Panc1 (cell line): ENCODE measurements around the gene CEP95. TPM values are rescaled to one million over a fixed set of nuclear protein-coding genes. Genes with fewer than 3 reads are reported as not detected.

ENCODE experiments used
- ATAC-seq: fragments of 200-7000 bp; cut with Tn5 transposase; 2 replicates; pipeline ENCODE4 v1.9.1; 2020; ENCODE audit warnings: mild to moderate bottlenecking, moderate library complexity
- BruUV-seq: library from RNA; stranded (reverse); fragments of 400-500 nt; replicated peaks from 2 replicates; lab custom pipeline; 2021; lab: Mats Ljungman, UMichigan
- CTCF ChIA-PET: fragments of 300-600 bp; sonication (Branson Sonifier 250); formaldehyde crosslinking; loops from one replicate; lab custom pipeline; 2022; ENCODE audit warnings: antibody characterized with exemption; lab: Charles Lee
- POLR2A ChIA-PET: fragments of 300-600 bp; sonication (Branson Sonifier 250); formaldehyde crosslinking; loops from one replicate; lab custom pipeline; 2022; ENCODE audit warnings: antibody characterized with exemption; lab: Charles Lee
- DNase-seq: peaks from one replicate; pipeline ENCODE4 v3.0.0-alpha.2; 2010; ENCODE audit warnings: low read depth, low spot score
- H3K27ac ChIP-seq: 2 replicates; pipeline ENCODE4 v1.5.1; 2011; ENCODE audit warnings: mild to moderate bottlenecking, low read length, inconsistent platforms
- H3K27me3 ChIP-seq: fragments of 200-500 bp; sonication (Bioruptor generic); 2 replicates; pipeline ENCODE4 v1.6.0; 2014; ENCODE audit warnings: low read length, inconsistent platforms; ENCODE audit not compliant: control insufficient read depth, insufficient read depth
- H3K36me3 ChIP-seq: fragments of 200-500 bp; sonication (Bioruptor generic); 2 replicates; pipeline ENCODE4 v1.5.1; 2014; ENCODE audit warnings: inconsistent platforms, mild to moderate bottlenecking, low read length, moderate library complexity; ENCODE audit not compliant: control insufficient read depth, insufficient read depth
- H3K4me1 ChIP-seq: 2 replicates; pipeline ENCODE4 v1.5.1; 2011; ENCODE audit warnings: inconsistent platforms, mild to moderate bottlenecking, low read length, moderate library complexity; ENCODE audit not compliant: control insufficient read depth, insufficient read depth
- H3K4me3 ChIP-seq, 2 experiments: 2 replicates each; pipeline ENCODE4 v1.5.1; 2011 to 2012; ENCODE audit warnings: low read depth in 2 of 2, low read length in 2 of 2, mild to moderate bottlenecking in 2 of 2, inconsistent platforms in 1 of 2, moderate library complexity in 1 of 2
- H3K9me3 ChIP-seq: fragments of 200-500 bp; sonication (Bioruptor generic); 2 replicates; pipeline ENCODE4 v1.5.1; 2014; ENCODE audit warnings: low read depth, mild to moderate bottlenecking, inconsistent platforms, low read length, moderate library complexity; ENCODE audit not compliant: control insufficient read depth, insufficient read depth
- POLR2AphosphoS5 ChIP-seq: IDR thresholded peaks from 2 replicates; pipeline ENCODE4 v1.6.1; 2012; ENCODE audit warnings: mild to moderate bottlenecking, low read depth, low read length, moderate library complexity
- SIN3A ChIP-seq: IDR thresholded peaks from 2 replicates; pipeline ENCODE4 v1.6.1; 2012; ENCODE audit warnings: low read depth, mild to moderate bottlenecking, low read length, moderate library complexity, borderline replicate concordance; ENCODE audit not compliant: insufficient read depth
- TCF7L2 ChIP-seq: IDR thresholded peaks from 2 replicates; pipeline ENCODE4 v1.6.1; 2011; ENCODE audit warnings: mild to moderate bottlenecking, low read depth, low read length, inconsistent platforms
- in situ Hi-C: cut with HindIII; loops from 2 replicates; pipeline ENCODE4 v1.10.0; 2016; ENCODE audit warnings: low sequenced_read_pairs, low pct_unique_long_range_greater_than_20kb
- intact Hi-C: fragments of 100-400 bp; cut with micrococcal nuclease; formaldehyde crosslinking; loops from one replicate; pipeline ENCODE4 v1.10.0; 2022; ENCODE audit not compliant: unreplicated experiment
- total RNA-seq: library from RNA; stranded (reverse); gene quantifications from one replicate; pipeline ENCODE4 v1.2.1, GENCODE V29; 2021; ENCODE audit not compliant: unreplicated experiment
- TF ChIP-seq, protein P1 (sequence below): fragments of 450-650 bp; IDR thresholded peaks from 2 replicates; pipeline ENCODE4 v1.5.1; 2017; ENCODE audit warnings: mild to moderate bottlenecking
- TF ChIP-seq, protein P2 (sequence below), 2 experiments: IDR thresholded peaks; 2 replicates each; pipeline ENCODE4 v1.6.1; 2011 to 2012; ENCODE audit warnings: low read depth in 2 of 2, control low read depth in 1 of 2, low read length in 1 of 2, mild to moderate bottlenecking in 1 of 2, moderate library complexity in 1 of 2; ENCODE audit not compliant: insufficient read depth in 1 of 2

CEP95 gene
- total RNA-seq, 1 experiment from 2014 or later: 23.2 TPM

DNA sequence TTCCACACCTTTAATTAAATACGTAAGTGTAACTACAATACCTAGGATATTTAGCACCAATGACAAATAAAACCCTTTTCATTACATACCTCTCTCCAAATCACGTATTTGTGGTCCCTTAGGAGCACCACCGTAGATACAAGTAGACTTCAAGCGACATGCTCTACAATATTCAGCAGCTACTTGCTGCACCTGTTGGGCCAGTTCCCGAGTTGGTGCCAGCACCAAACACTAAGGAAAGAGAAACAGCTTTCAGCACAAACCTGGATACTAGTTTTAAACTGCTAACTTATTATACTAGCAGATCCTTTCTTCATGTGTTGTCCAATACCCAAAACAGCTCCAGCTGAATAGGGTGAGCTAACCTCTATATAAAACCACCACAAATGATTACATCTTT is 3.4 kb upstream of the CEP95 start:
- H3K36me3 ChIP-seq: peaks cover 83% of the 10 kb centered on the region
- H3K27ac ChIP-seq: no peak overlapping the region
- ChIA-PET CTCF (no interaction called here), POLR2A (no interaction called here)
- no peak for DNase-seq
- no peak for TF ChIP-seq TCF7L2
- TF ChIP-seq, protein P1, sequence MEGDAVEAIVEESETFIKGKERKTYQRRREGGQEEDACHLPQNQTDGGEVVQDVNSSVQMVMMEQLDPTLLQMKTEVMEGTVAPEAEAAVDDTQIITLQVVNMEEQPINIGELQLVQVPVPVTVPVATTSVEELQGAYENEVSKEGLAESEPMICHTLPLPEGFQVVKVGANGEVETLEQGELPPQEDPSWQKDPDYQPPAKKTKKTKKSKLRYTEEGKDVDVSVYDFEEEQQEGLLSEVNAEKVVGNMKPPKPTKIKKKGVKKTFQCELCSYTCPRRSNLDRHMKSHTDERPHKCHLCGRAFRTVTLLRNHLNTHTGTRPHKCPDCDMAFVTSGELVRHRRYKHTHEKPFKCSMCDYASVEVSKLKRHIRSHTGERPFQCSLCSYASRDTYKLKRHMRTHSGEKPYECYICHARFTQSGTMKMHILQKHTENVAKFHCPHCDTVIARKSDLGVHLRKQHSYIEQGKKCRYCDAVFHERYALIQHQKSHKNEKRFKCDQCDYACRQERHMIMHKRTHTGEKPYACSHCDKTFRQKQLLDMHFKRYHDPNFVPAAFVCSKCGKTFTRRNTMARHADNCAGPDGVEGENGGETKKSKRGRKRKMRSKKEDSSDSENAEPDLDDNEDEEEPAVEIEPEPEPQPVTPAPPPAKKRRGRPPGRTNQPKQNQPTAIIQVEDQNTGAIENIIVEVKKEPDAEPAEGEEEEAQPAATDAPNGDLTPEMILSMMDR: no peak
- TF ChIP-seq, protein P2, sequence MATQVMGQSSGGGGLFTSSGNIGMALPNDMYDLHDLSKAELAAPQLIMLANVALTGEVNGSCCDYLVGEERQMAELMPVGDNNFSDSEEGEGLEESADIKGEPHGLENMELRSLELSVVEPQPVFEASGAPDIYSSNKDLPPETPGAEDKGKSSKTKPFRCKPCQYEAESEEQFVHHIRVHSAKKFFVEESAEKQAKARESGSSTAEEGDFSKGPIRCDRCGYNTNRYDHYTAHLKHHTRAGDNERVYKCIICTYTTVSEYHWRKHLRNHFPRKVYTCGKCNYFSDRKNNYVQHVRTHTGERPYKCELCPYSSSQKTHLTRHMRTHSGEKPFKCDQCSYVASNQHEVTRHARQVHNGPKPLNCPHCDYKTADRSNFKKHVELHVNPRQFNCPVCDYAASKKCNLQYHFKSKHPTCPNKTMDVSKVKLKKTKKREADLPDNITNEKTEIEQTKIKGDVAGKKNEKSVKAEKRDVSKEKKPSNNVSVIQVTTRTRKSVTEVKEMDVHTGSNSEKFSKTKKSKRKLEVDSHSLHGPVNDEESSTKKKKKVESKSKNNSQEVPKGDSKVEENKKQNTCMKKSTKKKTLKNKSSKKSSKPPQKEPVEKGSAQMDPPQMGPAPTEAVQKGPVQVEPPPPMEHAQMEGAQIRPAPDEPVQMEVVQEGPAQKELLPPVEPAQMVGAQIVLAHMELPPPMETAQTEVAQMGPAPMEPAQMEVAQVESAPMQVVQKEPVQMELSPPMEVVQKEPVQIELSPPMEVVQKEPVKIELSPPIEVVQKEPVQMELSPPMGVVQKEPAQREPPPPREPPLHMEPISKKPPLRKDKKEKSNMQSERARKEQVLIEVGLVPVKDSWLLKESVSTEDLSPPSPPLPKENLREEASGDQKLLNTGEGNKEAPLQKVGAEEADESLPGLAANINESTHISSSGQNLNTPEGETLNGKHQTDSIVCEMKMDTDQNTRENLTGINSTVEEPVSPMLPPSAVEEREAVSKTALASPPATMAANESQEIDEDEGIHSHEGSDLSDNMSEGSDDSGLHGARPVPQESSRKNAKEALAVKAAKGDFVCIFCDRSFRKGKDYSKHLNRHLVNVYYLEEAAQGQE (IDR thresholded peaks at IDR 0.05; ENCODE audit: insufficient read depth in 1 of 2, low read depth in 2 of 2, low read length in 1 of 2): no peak
- TF ChIP-seq POLR2AphosphoS5: no peak; the same call in 1 of the 2 replicates
- TF ChIP-seq SIN3A: no peak
- H3K27me3 ChIP-seq: no peaks in the 10 kb centered on the region
- BruUV-seq: no TSS peak
- in situ Hi-C loops: no loop called here
- H3K9me3 ChIP-seq: no peaks in the 10 kb centered on the region
- H3K4me1 ChIP-seq: peaks cover 44% of the 10 kb centered on the region
- ATAC-seq: no peak
- intact Hi-C loops: no loop called here
- no peak overlapping the region; a peak in 2 of 4 replicates for H3K4me3 ChIP-seq

DNA sequence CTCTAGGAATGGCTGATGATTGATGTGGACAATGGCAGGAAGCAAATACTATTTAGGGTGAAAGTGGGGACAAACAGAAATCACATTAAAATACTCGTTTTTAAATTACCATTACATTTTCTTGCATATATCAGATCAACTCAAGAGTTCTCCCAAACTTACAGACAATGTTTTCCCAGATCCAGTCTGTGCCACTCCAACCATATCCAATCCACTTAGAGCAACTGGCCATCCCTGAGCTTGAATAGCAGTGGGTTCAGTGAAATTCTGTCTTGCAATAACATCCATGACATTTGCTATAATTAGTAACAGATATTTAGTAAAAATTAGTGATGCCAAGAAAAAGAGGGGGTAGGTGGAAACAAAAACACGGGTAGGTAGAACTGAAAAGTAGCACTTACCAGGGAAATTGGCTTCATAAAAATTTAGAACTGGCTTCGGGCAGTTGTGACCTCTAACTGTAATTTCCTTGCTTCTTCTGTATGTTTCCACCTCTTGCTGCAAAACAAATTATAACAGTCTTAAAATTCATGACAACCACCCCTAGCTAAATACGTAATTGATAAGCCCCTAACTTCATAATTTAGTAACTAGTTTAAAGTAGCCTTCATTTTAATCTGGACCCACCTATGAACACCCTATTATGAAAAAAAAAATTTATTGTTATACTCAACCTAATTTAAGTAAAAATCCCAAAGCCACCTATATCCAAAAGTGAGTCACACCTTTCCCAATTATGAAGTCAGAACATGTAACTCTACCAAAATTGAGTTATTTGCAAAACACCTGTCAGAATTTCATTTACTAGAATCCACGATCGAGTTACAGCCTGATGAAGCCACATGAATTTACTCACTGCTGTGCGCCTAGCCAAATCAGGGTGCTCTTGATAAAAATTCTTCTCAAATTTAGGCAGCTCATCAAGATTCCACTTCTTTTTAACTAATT is 2.7 kb upstream of the CEP95 start:
- Histone ChIP-seq H3K4me3 (peak overlapping the region; percentile 88 to 99), H3K36me3 (peaks cover 80% of the 10 kb centered on the region), H3K27me3 (no peaks in the 10 kb centered on the region), H3K9me3 (no peaks in the 10 kb centered on the region), H3K27ac (peak overlapping the region; percentile 82), H3K4me1 (peaks cover 43% of the 10 kb centered on the region)
- TF ChIP-seq, protein P2 (IDR thresholded peaks at IDR 0.05; ENCODE audit: insufficient read depth in 1 of 2, low read depth in 2 of 2, low read length in 1 of 2): no peak
- no peak for TF ChIP-seq POLR2AphosphoS5
- TF ChIP-seq, protein P1: no peak
- TF ChIP-seq TCF7L2: no peak
- no peak for TF ChIP-seq SIN3A
- ChIA-PET CTCF (no interaction called here), POLR2A (interaction anchor here (0.7 kb wide), 1 partner anchor 149 kb away, joined by 4 read pairs; no protein-coding TSS in a partner anchor)
- intact Hi-C loops: no loop called here
- no peak for DNase-seq
- no peak for ATAC-seq
- no TSS peak for BruUV-seq
- in situ Hi-C loops: no loop called here
